Activated CD4-positive, alpha-beta T cell treated with anti-CD3 and anti-CD28 coated beads, Interleukin-2, amount 10 ng/mL, durations not matched to agents 24 days and 14 days (primary cell): ENCODE data around the gene SVOP. TPM values are rescaled to one million over a fixed set of nuclear protein-coding genes. Genes with fewer than 3 reads are reported as not detected.
"Not testable (repeated sequence)": the region's sequence is repeated elsewhere in the genome, so short reads cannot be mapped to it uniquely, and the experiment has no call there.

Source experiments
- DNase-seq: peaks from one replicate; pipeline ENCODE4 v3.0.0; 2022
- H3K27ac Mint-ChIP-seq: one replicate; pipeline ENCODE4 v1.8.0; 2022; ENCODE audit warnings: mild to moderate bottlenecking, mixed read lengths
- H3K27me3 Mint-ChIP-seq: one replicate; pipeline ENCODE4 v1.8.0; 2022; ENCODE audit warnings: mixed read lengths
- H3K36me3 Mint-ChIP-seq: one replicate; pipeline ENCODE4 v1.8.0; 2022; ENCODE audit warnings: low read depth, mild to moderate bottlenecking, mixed read lengths
- H3K4me1 Mint-ChIP-seq: one replicate; pipeline ENCODE4 v1.8.0; 2021; ENCODE audit warnings: mixed read lengths
- H3K4me3 Mint-ChIP-seq: one replicate; pipeline ENCODE4 v1.8.0; 2022; ENCODE audit warnings: mild to moderate bottlenecking, moderate library complexity, mixed read lengths
- H3K9me3 Mint-ChIP-seq: one replicate; pipeline ENCODE4 v1.8.0; 2021; ENCODE audit warnings: mixed read lengths
- intact Hi-C: fragments of 100-400 bp; cut with micrococcal nuclease; formaldehyde crosslinking; loops from one replicate; pipeline ENCODE4 v1.15.1; 2023
- total RNA-seq: library from RNA; stranded (reverse); gene quantifications from 2 replicates; pipeline ENCODE4 v1.2.3, GENCODE V29; 2022

Gene SVOP
- total RNA-seq, 1 donor from 2014 or later = not detected

GRCh38 chr12:109052097-109052413 lies 31.2 kb upstream of the SVOP start:
- Mint-ChIP-seq H3K36me3 (peaks cover 4% of the 10 kb centered on the region), H3K27ac (peak overlapping the region; percentile 95), H3K4me1 (peaks cover 8% of the 10 kb centered on the region), H3K9me3 (no peaks in the 10 kb centered on the region), H3K4me3 (peak overlapping the region; percentile 86), H3K27me3 (no peaks in the 10 kb centered on the region)
- intact Hi-C loops = loop anchor here (1.0 to 5.0 kb wide), 5 partner anchors 41 to 491 kb away; partner anchors contain the start of genes ALKBH2, SART3, SELPLG and SSH1
- no peak for DNase-seq

- not testable (repeated sequence) for H3K9me3 Mint-ChIP-seq, H3K27ac Mint-ChIP-seq, H3K36me3 Mint-ChIP-seq, H3K4me3 Mint-ChIP-seq, H3K27me3 Mint-ChIP-seq, H3K4me1 Mint-ChIP-seq, DNase-seq
- intact Hi-C loops = loop anchor here (5.0 kb wide), 2 partner anchors 247 to 417 kb away; partner anchors contain the start of gene SELPLG
Observed at GRCh38 chr12:109049794-109050193, 28.9 kb upstream of the SVOP start.

GRCh38 chr12:109048706-109049105 lies 27.8 kb upstream of the SVOP start:
- H3K4me1 Mint-ChIP-seq, H3K36me3 Mint-ChIP-seq, DNase-seq, H3K9me3 Mint-ChIP-seq, H3K4me3 Mint-ChIP-seq, H3K27me3 Mint-ChIP-seq, intact Hi-C loops, H3K27ac Mint-ChIP-seq: not testable (repeated sequence)

- no peak for DNase-seq
- no peak overlapping the region for H3K27ac Mint-ChIP-seq
- intact Hi-C loops = no loop called here
- H3K9me3 Mint-ChIP-seq = no peaks in the 10 kb centered on the region
- H3K36me3 Mint-ChIP-seq = peaks cover 3% of the 10 kb centered on the region
- no peak overlapping the region for H3K4me3 Mint-ChIP-seq
- peaks cover 3% of the 10 kb centered on the region for H3K4me1 Mint-ChIP-seq
- peaks cover 3% of the 10 kb centered on the region for H3K27me3 Mint-ChIP-seq
Observed at GRCh38 chr12:109047081-109047805, 26.4 kb upstream of the SVOP start.

- H3K4me3 Mint-ChIP-seq = no peak overlapping the region
- no peaks in the 10 kb centered on the region for H3K4me1 Mint-ChIP-seq
- H3K9me3 Mint-ChIP-seq = peaks cover 5% of the 10 kb centered on the region
- no peak overlapping the region for H3K27ac Mint-ChIP-seq
- peaks cover 3% of the 10 kb centered on the region for H3K27me3 Mint-ChIP-seq
- DNase-seq = no peak
- intact Hi-C loops = no loop called here
- H3K36me3 Mint-ChIP-seq = no peaks in the 10 kb centered on the region
Observed at GRCh38 chr12:109044241-109044640, 23.4 kb upstream of the SVOP start.

- H3K36me3 Mint-ChIP-seq = no peaks in the 10 kb centered on the region
Observed at GRCh38 chr12:109036975-109037374, 16.1 kb upstream of the SVOP start.

GRCh38 chr12:109033239-109034196 lies 12.7 kb upstream of the SVOP start:
- no peak overlapping the region for H3K27ac Mint-ChIP-seq
- no peaks in the 10 kb centered on the region for H3K36me3 Mint-ChIP-seq
- H3K4me3 Mint-ChIP-seq = no peak overlapping the region
- no peaks in the 10 kb centered on the region for H3K4me1 Mint-ChIP-seq
- intact Hi-C loops = no loop called here
- DNase-seq = no peak
- H3K9me3 Mint-ChIP-seq = peaks cover 4% of the 10 kb centered on the region
- H3K27me3 Mint-ChIP-seq = peaks cover 21% of the 10 kb centered on the region

More at GRCh38 chr12:109036975-109037374, 16.1 kb upstream of the SVOP start:
- H3K9me3 Mint-ChIP-seq = peaks cover 9% of the 10 kb centered on the region
- H3K27ac Mint-ChIP-seq = no peak overlapping the region
- H3K4me1 Mint-ChIP-seq = no peaks in the 10 kb centered on the region
- intact Hi-C loops = no loop called here
- no peak for DNase-seq
- H3K27me3 Mint-ChIP-seq = peaks cover 13% of the 10 kb centered on the region
- H3K4me3 Mint-ChIP-seq = no peak overlapping the region

- intact Hi-C loops = no loop called here
- Mint-ChIP-seq H3K36me3 (no peaks in the 10 kb centered on the region), H3K9me3 (no peaks in the 10 kb centered on the region), H3K27me3 (peaks cover 16% of the 10 kb centered on the region), H3K4me1 (no peaks in the 10 kb centered on the region), H3K27ac (no peak overlapping the region), H3K4me3 (no peak overlapping the region)
- DNase-seq = no peak
Observed at GRCh38 chr12:109029411-109029810, 8.5 kb upstream of the SVOP start.

GRCh38 chr12:109028624-109029023 lies 7.8 kb upstream of the SVOP start:
- H3K27ac Mint-ChIP-seq, H3K4me1 Mint-ChIP-seq, H3K9me3 Mint-ChIP-seq, intact Hi-C loops, H3K4me3 Mint-ChIP-seq, DNase-seq, H3K36me3 Mint-ChIP-seq: not testable (repeated sequence)
- H3K27me3 Mint-ChIP-seq = peaks cover 12% of the 10 kb centered on the region

GRCh38 chr12:109027767-109028166 lies 6.9 kb upstream of the SVOP start:
- Mint-ChIP-seq H3K4me1 (no peaks in the 10 kb centered on the region), H3K4me3 (no peak overlapping the region), H3K9me3 (no peaks in the 10 kb centered on the region), H3K27ac (no peak overlapping the region), H3K36me3 (no peaks in the 10 kb centered on the region), H3K27me3 (peaks cover 10% of the 10 kb centered on the region)
- DNase-seq = no peak
- intact Hi-C loops = no loop called here

- Mint-ChIP-seq H3K27ac (no peak overlapping the region), H3K4me1 (peaks cover 3% of the 10 kb centered on the region), H3K27me3 (peaks cover 18% of the 10 kb centered on the region), H3K36me3 (no peaks in the 10 kb centered on the region), H3K9me3 (no peaks in the 10 kb centered on the region), H3K4me3 (no peak overlapping the region)
- intact Hi-C loops = no loop called here
- no peak for DNase-seq
Observed at GRCh38 chr12:109020146-109020795, 597 bp downstream of the SVOP start.

GRCh38 chr12:109018296-109018695 lies 2.6 kb downstream of the SVOP start:
- intact Hi-C loops = no loop called here

GRCh38 chr12:109016978-109017377 lies 3.9 kb downstream of the SVOP start:
- H3K4me3 Mint-ChIP-seq = no peak overlapping the region
- intact Hi-C loops = no loop called here
- H3K27ac Mint-ChIP-seq = no peak overlapping the region
- DNase-seq = no peak
- peaks cover 3% of the 10 kb centered on the region for H3K4me1 Mint-ChIP-seq
- no peaks in the 10 kb centered on the region for H3K36me3 Mint-ChIP-seq
- H3K9me3 Mint-ChIP-seq = no peaks in the 10 kb centered on the region
- peaks cover 18% of the 10 kb centered on the region for H3K27me3 Mint-ChIP-seq

More at GRCh38 chr12:109018296-109018695, 2.6 kb downstream of the SVOP start:
- no peak for DNase-seq
- no peak overlapping the region for H3K27ac Mint-ChIP-seq
- H3K27me3 Mint-ChIP-seq = peaks cover 18% of the 10 kb centered on the region
- no peak overlapping the region for H3K4me3 Mint-ChIP-seq
- H3K4me1 Mint-ChIP-seq = peaks cover 3% of the 10 kb centered on the region
- H3K9me3 Mint-ChIP-seq = no peaks in the 10 kb centered on the region
- H3K36me3 Mint-ChIP-seq = no peaks in the 10 kb centered on the region

- Mint-ChIP-seq H3K4me3 (no peak overlapping the region), H3K36me3 (no peaks in the 10 kb centered on the region), H3K4me1 (peaks cover 3% of the 10 kb centered on the region), H3K27me3 (peaks cover 15% of the 10 kb centered on the region), H3K27ac (no peak overlapping the region), H3K9me3 (no peaks in the 10 kb centered on the region)
- intact Hi-C loops = no loop called here
- DNase-seq = no peak
Observed at GRCh38 chr12:109016016-109016415, 4.9 kb downstream of the SVOP start.
